Measurements from ENCODE around the gene MTHFD2L. TPM values are rescaled to one million over a fixed set of nuclear protein-coding genes. Genes with fewer than 3 reads are reported as not detected.
"Not testable (repeated sequence)": the region's sequence is repeated elsewhere in the genome, so short reads cannot be mapped to it uniquely, and the experiment has no call there.

MTHFD2L gene
- total RNA-seq, 2 donors from 2014 or later, result 13.2 to 13.8 TPM

DNA sequence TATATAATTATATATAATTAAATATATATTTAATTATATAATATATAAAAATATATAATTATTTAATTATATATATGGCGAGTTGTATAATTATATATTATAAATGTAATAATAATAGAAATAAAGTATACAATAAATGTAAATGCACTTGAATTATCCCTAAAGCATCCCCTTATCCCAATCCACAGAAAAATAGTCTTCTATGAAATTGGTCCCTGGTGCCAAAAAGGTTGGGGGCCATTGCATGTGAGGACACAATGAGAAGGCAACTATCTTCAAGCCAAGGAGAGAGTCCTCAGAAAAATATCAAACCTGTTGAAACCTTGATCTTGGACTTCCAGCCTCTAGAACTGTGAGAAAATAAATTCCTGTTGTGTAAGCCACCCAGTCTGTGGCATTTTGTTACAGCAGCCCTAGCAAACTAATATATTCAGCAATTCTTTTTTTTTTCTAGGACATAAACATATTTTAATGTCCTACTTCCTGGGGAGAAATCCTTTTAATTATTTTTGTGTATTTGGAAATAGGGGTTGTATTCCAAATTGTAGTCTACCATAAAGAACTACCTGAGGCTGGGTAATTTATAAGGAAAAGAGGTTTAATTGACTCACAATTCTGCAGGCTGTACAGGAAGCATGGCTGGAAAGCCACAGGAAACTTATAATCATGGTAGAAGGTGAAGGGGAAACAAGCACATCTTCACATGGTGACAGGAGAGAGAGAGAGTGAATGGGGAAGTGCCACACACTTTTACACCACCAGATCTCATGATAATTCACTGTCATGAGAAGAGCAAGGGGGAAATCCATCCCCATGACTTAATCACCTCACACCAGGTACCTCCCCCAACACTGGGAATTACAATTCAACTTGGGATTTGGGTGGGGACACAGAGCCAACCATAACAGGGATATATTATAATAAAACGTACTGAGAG lies 36.0 kb upstream of the MTHFD2L start:
- no peaks in the 10 kb centered on the region for H3K9me3 ChIP-seq
- no peak overlapping the region for H3K4me3 ChIP-seq
- intact Hi-C loops (cut with DNase I), result no loop called here
- 60 to 62% methylated on average over 2 of the region's 2 CpGs for WGBS, 2 donors
- no peaks in the 10 kb centered on the region for H3K27me3 ChIP-seq
- H3K36me3 ChIP-seq (replicated peaks in 1 of 2; ENCODE audit: insufficient read depth in 1 of 2, low read depth in 2 of 2), result no peaks in the 10 kb centered on the region
- ATAC-seq (no peak), DNase-seq (no peak)
- TF ChIP-seq CTCF (IDR thresholded peaks at IDR 0.05) (no peak), POLR2A (IDR thresholded peaks at IDR 0.05) (no peak)
- no peak overlapping the region for H3K27ac ChIP-seq
- H3K4me1 ChIP-seq, result peaks cover 24% of the 10 kb centered on the region

DNA sequence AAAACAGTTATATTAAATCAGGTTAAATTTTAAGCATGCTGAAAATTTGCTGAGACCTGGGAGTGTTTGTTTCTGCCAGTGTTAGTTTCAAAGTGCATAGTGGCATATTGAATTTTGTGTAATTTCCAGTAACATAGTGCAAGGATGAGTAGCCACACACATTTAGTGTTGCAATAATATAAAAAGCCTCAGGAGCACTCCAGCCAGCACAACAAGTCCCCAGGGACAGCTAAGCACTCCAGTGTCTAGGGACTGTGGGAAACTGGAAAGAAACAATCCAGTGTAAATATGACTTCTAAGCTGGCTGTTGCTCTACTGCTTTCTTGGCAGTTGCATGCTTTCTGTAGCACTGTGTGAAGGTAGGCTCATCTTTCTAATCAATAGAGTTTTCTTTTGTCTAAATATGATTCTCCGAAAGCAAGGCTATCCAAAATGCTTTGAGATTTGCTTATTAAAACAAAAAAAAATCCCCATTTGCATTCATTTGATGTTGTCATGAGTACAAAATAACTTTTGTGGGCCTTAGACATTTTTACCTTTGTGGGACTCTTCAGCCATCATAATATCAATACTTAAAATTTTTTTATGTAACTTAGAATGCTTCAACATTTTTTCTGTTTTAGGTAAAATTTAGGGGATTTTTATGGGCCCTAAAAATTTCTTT lies 34.7 kb upstream of the MTHFD2L start:
- DNase-seq (peak; percentile 31 to 63 (median 43)), ATAC-seq (peak; percentile 93)
- no peaks in the 10 kb centered on the region for H3K9me3 ChIP-seq
- intact Hi-C loops (cut with DNase I), result no loop called here
- H3K27me3 ChIP-seq, result no peaks in the 10 kb centered on the region
- peaks cover 15% of the 10 kb centered on the region for H3K4me1 ChIP-seq
- TF ChIP-seq CTCF (IDR thresholded peaks at IDR 0.05) (no peak), POLR2A (IDR thresholded peaks at IDR 0.05) (no peak)
- no peaks in the 10 kb centered on the region for H3K36me3 ChIP-seq (replicated peaks in 1 of 2; ENCODE audit: insufficient read depth in 1 of 2, low read depth in 2 of 2)
- WGBS, 2 donors, result 24 to 33% methylated on average over 1 of the region's 1 CpG
- H3K4me3 ChIP-seq, result no peak overlapping the region
- peak overlapping the region in 1 of 4 donors; percentile 53 for H3K27ac ChIP-seq

DNA sequence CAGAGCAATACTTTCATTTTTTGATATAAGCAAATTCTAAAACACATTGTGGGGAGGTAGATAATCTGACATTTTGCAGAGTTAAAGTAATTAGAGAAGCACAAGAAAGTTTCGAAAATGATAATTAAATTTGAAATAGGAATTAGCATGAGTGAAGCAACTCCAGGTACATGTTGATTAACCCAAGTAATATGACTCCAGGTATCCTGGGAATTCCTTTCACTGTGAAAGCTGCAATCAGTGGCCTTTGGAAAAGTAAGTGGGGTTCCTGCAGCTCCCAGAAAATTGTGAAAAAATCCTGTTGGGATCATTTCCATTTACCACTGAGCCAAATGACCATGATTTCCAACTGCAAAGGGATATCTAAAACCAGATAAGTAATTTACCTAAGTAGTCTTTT lies 32.9 kb upstream of the MTHFD2L start:
- Histone ChIP-seq H3K4me3 (no peak overlapping the region), H3K27ac (no peak overlapping the region), H3K27me3 (no peaks in the 10 kb centered on the region), H3K4me1 (peaks cover 15% of the 10 kb centered on the region), H3K36me3 (replicated peaks in 1 of 2; ENCODE audit: insufficient read depth in 1 of 2, low read depth in 2 of 2) (no peaks in the 10 kb centered on the region), H3K9me3 (no peaks in the 10 kb centered on the region)
- intact Hi-C loops (cut with DNase I), result no loop called here
- no peak for ATAC-seq
- no peak for TF ChIP-seq POLR2A (IDR thresholded peaks at IDR 0.05)
- no peak for TF ChIP-seq CTCF (IDR thresholded peaks at IDR 0.05)
- no peak for DNase-seq
- WGBS, 2 donors, result 70 to 77% methylated on average over 1 of the region's 1 CpG

DNA sequence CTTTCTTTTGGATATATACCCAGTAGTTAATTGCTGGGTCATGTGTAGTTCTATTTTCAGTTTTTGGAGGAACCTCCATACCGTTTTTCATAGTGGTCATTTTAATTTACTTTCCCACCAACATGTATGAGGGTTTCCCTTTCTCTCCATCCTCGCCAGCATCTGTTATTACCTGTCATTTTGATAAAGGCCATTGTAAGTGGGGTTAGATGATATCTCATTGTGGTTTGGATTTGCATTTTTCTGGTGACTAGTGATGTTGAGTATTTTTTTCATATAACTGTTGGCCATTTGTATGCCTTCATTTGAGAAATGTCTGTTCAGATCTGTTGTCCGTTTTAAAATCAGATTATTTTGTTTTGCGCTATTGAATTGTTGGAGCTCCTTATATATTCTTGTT lies 30.2 kb upstream of the MTHFD2L start:
- WGBS, 2 donors, result 79 to 82% methylated on average over 4 of the region's 4 CpGs
- Histone ChIP-seq H3K4me3 (no peak overlapping the region), H3K9me3 (no peaks in the 10 kb centered on the region), H3K27me3 (no peaks in the 10 kb centered on the region), H3K27ac (no peak overlapping the region), H3K4me1 (peaks cover 9% of the 10 kb centered on the region), H3K36me3 (replicated peaks in 1 of 2; ENCODE audit: insufficient read depth in 1 of 2, low read depth in 2 of 2) (no peaks in the 10 kb centered on the region)
- TF ChIP-seq POLR2A (IDR thresholded peaks at IDR 0.05) (no peak), CTCF (IDR thresholded peaks at IDR 0.05) (no peak)
- ATAC-seq (no peak), DNase-seq (no peak)
- intact Hi-C loops (cut with DNase I), result no loop called here

DNA sequence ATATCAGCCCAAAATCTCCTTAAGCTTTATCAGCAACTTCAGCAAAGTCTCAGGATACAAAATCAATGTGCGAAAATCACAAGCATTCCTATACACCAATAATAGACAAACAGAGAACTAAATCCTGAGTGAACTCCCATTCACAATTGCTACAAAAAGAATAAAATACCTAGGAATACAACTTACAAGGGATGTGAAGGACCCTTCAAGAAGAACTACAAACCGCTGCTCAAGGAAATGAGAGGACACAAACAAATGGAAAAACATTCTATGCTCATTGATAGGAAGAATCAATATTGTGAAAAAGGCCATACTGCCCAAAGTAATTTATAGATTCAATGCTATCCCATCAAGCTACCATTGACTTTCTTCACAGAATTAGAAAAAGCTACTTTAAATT lies 27.1 kb upstream of the MTHFD2L start:
- H3K27ac ChIP-seq; DNase-seq; H3K4me3 ChIP-seq; H3K27me3 ChIP-seq; H3K36me3 ChIP-seq (replicated peaks in 1 of 2; ENCODE audit: insufficient read depth in 1 of 2, low read depth in 2 of 2); H3K9me3 ChIP-seq; ATAC-seq: not testable (repeated sequence)
- peaks cover 10% of the 10 kb centered on the region for H3K4me1 ChIP-seq
- intact Hi-C loops (cut with DNase I), result loop anchor here (10.0 kb wide), 2 partner anchors 406 to 466 kb away; no protein-coding TSS in a partner anchor
- WGBS, 2 donors, result 90 to 96% methylated on average over 2 of the region's 2 CpGs

DNA sequence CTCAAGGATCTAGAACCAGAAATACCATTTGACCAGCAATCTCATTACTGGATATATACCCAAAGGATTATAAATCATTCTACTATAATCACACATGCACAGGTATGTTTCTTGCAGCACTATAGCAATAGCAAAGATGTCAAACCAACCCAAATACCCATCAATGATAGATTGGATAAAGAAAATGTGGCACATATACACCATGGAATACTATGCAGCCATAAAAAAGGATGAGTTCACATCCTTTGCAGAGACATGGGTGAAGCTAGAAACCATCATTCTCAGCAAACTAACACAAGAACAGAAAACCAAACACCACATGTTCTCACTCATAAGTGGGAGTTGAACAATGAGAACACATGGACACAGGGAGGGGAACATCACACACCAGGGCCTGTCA lies 25.7 kb upstream of the MTHFD2L start:
- H3K4me3 ChIP-seq; H3K27me3 ChIP-seq; H3K27ac ChIP-seq; DNase-seq; H3K9me3 ChIP-seq; H3K36me3 ChIP-seq (replicated peaks in 1 of 2; ENCODE audit: insufficient read depth in 1 of 2, low read depth in 2 of 2); ATAC-seq: not testable (repeated sequence)
- intact Hi-C loops (cut with DNase I), result loop anchor here (10.0 kb wide), 2 partner anchors 407 to 467 kb away; no protein-coding TSS in a partner anchor
- peaks cover 10% of the 10 kb centered on the region for H3K4me1 ChIP-seq

Measured in body of pancreas (tissue), 4 donors.